HCT116 (cell line): Measurements from ENCODE around the gene CD9. TPM values are rescaled to one million over a fixed set of nuclear protein-coding genes. Genes with fewer than 3 reads are reported as not detected.

ENCODE experiments used
- ATAC-seq: fragments of 200-7000 bp; cut with Tn5 transposase; 2 replicates; pipeline ENCODE4 v1.9.1; 2020; ENCODE audit warnings: mild to moderate bottlenecking, moderate library complexity
- BruUV-seq: library from RNA; stranded (reverse); fragments of 400-500 nt; replicated peaks from 2 replicates; lab custom pipeline; 2021; lab: Mats Ljungman, UMichigan
- CTCF ChIA-PET: fragments of 300-600 bp; sonication (Branson Sonifier 250); formaldehyde crosslinking; loops from one replicate; lab custom pipeline; 2021; ENCODE audit warnings: antibody characterized with exemption; lab: Charles Lee
- POLR2A ChIA-PET: fragments of 300-600, 350-600 bp; sonication (Branson Sonifier 250); formaldehyde crosslinking; loops from one replicate; lab custom pipeline; 2021; ENCODE audit warnings: antibody characterized with exemption; lab: Charles Lee
- RAD21 ChIA-PET, 2 experiments: fragments of 300-600 bp; sonication (Branson Sonifier 250); formaldehyde crosslinking; loops; one replicate each; lab custom pipeline; 2023; ENCODE audit warnings: low total read pairs in 2 of 2; ENCODE audit not compliant: uncharacterized antibody in 2 of 2, unreplicated experiment in 2 of 2, low non-redundant PET in 1 of 2; lab: Charles Lee
- DNase-seq: peaks from one replicate; pipeline ENCODE4 v3.0.0-alpha.2; 2010; ENCODE audit warnings: low read depth, low spot score
- H2AFZ ChIP-seq: fragments of 200-600 bp; shearing (Covaris generic), sonication (generic); 2 replicates; pipeline ENCODE4 v1.6.1; 2017; ENCODE audit warnings: low read depth, mixed run types, mixed read lengths, antibody characterized with exemption, low read length; ENCODE audit not compliant: poor library complexity, severe bottlenecking
- H3K27ac ChIP-seq: 2 replicates; pipeline ENCODE4 v1.5.1; 2012; ENCODE audit warnings: low read depth, low read length
- H3K27me3 ChIP-seq: fragments of 200-600 bp; sonication (generic); 2 replicates; pipeline ENCODE4 v1.6.1; 2016; ENCODE audit warnings: mixed run types, low read length, mixed read lengths; ENCODE audit not compliant: insufficient read depth
- H3K36me3 ChIP-seq, 2 experiments: fragments of 200-500 bp in 1 of 2; fragments of 200-600 bp in 1 of 2; sonication (Bioruptor generic) in 1 of 2; sonication (generic) in 1 of 2; 2 replicates each; pipeline versions ENCODE4 v1.5.1 to v1.6.1; 2014 to 2016; ENCODE audit warnings: low read length in 2 of 2, inconsistent platforms in 1 of 2, mixed read lengths in 1 of 2, mixed run types in 1 of 2; ENCODE audit not compliant: insufficient read depth in 2 of 2, control insufficient read depth in 1 of 2
- H3K4me1 ChIP-seq, 2 experiments: fragments of 200-600 bp in 1 of 2; sonication (generic) in 1 of 2; 2 replicates each; pipeline versions ENCODE4 v1.5.1 to v1.6.1; 2012 to 2017; ENCODE audit warnings: low read length in 2 of 2, inconsistent platforms in 1 of 2, mild to moderate bottlenecking in 1 of 2, mixed read lengths in 1 of 2, mixed run types in 1 of 2, moderate library complexity in 1 of 2; ENCODE audit not compliant: insufficient read depth in 2 of 2, control insufficient read depth in 1 of 2
- H3K4me2 ChIP-seq: fragments of 200-600 bp; sonication (generic); 2 replicates; pipeline ENCODE4 v1.6.1; 2017; ENCODE audit warnings: mixed run types, low read length, mixed read lengths
- H3K4me3 ChIP-seq, 2 experiments: fragments of 200-600 bp in 1 of 2; sonication (generic) in 1 of 2; replicated peaks in 1 of 2; 2 replicates each; pipeline ENCODE4 v1.5.1; 2011 to 2016; ENCODE audit warnings: low read length in 2 of 2, control low read depth in 1 of 2, low read depth in 1 of 2, mild to moderate bottlenecking in 1 of 2, mixed read lengths in 1 of 2, mixed run types in 1 of 2
- H3K79me2 ChIP-seq: fragments of 200-600 bp; sonication (generic); 2 replicates; pipeline ENCODE4 v1.6.1; 2017; ENCODE audit warnings: mild to moderate bottlenecking, mixed run types, low read length, moderate library complexity, mixed read lengths; ENCODE audit not compliant: insufficient read depth
- H3K9ac ChIP-seq: fragments of 200-600 bp; sonication (generic); 2 replicates; pipeline ENCODE4 v1.6.1; 2016; ENCODE audit warnings: low read length, mixed read lengths
- H3K9me2 ChIP-seq: fragments of 200-600 bp; sonication (generic), shearing (Covaris generic); 2 replicates; pipeline ENCODE4 v1.6.1; 2017; ENCODE audit warnings: mixed run types, mild to moderate bottlenecking, moderate library complexity; ENCODE audit not compliant: insufficient read depth
- H3K9me3 ChIP-seq, 2 experiments: fragments of 200-500 bp in 1 of 2; fragments of 200-600 bp in 1 of 2; sonication (Bioruptor generic) in 1 of 2; sonication (generic) in 1 of 2; 2 replicates each; pipeline ENCODE4 v1.6.1; 2014 to 2017; ENCODE audit warnings: low read length in 2 of 2, mixed read lengths in 2 of 2, inconsistent platforms in 1 of 2, low read depth in 1 of 2, mild to moderate bottlenecking in 1 of 2, mixed run types in 1 of 2, moderate library complexity in 1 of 2; ENCODE audit not compliant: control insufficient read depth in 1 of 2, insufficient read depth in 1 of 2
- H4K20me1 ChIP-seq: fragments of 200-600 bp; sonication (generic), shearing (Covaris generic); 2 replicates; pipeline ENCODE4 v1.6.1; 2017; ENCODE audit warnings: mixed run types, mild to moderate bottlenecking, moderate library complexity; ENCODE audit not compliant: insufficient read depth
- CEBPB ChIP-seq: IDR thresholded peaks from 2 replicates; pipeline ENCODE4 v1.6.1; 2012; ENCODE audit warnings: low read depth
- EGR1 ChIP-seq: IDR thresholded peaks from 2 replicates; pipeline ENCODE4 v1.6.1; 2012; ENCODE audit warnings: low read depth
- ELF1 ChIP-seq: IDR thresholded peaks from 2 replicates; pipeline ENCODE4 v1.6.1; 2012; ENCODE audit warnings: low read depth, borderline replicate concordance
- EZH2 ChIP-seq: fragments of 200-600 bp; sonication (generic); IDR thresholded peaks from 2 replicates; pipeline ENCODE4 v1.6.1; 2017; ENCODE audit warnings: antibody characterized with exemption, mixed run types
- JUND ChIP-seq: IDR thresholded peaks from 2 replicates; pipeline ENCODE4 v1.6.1; 2012
- POLR2AphosphoS5 ChIP-seq: IDR thresholded peaks from 2 replicates; pipeline ENCODE4 v1.6.1; 2011; ENCODE audit warnings: mild to moderate bottlenecking, low read depth, low read length, moderate library complexity
- SIN3A ChIP-seq: IDR thresholded peaks from 2 replicates; pipeline ENCODE4 v1.6.1; 2012; ENCODE audit warnings: low read depth
- SP1 ChIP-seq: IDR thresholded peaks from 2 replicates; pipeline ENCODE4 v1.6.1; 2012; ENCODE audit warnings: low read depth
- SRF ChIP-seq: IDR thresholded peaks from 2 replicates; pipeline ENCODE4 v1.6.1; 2012; ENCODE audit warnings: low read depth
- TCF7L2 ChIP-seq: IDR thresholded peaks from 2 replicates; pipeline ENCODE4 v1.7.0; 2011; ENCODE audit warnings: borderline replicate concordance, inconsistent platforms; ENCODE audit not compliant: insufficient read depth, insufficient read length; ENCODE audit errors: extremely low read depth
- YY1 ChIP-seq: IDR thresholded peaks from 2 replicates; pipeline ENCODE4 v1.6.1; 2011; ENCODE audit warnings: low read length, low read depth, moderate library complexity, mild to moderate bottlenecking; ENCODE audit not compliant: insufficient replicate concordance; ENCODE audit errors: extremely low read depth
- ZNF274 ChIP-seq: fragments of 200-500 bp; sonication (Bioruptor generic); IDR thresholded peaks from 2 replicates; pipeline ENCODE4 v1.6.1; 2014; ENCODE audit warnings: mild to moderate bottlenecking, low read depth, low read length, inconsistent platforms
- intact Hi-C: fragments of 100-400 bp; cut with micrococcal nuclease; formaldehyde crosslinking; loops from 2 replicates; pipeline ENCODE4 v1.10.0; 2022
- total RNA-seq: library from RNA; stranded (reverse); gene quantifications from one replicate; pipeline ENCODE4 v1.2.1, GENCODE V29; 2021; ENCODE audit not compliant: unreplicated experiment
- TF ChIP-seq, protein P1 (sequence below), 3 experiments: fragments of 200-600 bp in 1 of 3; sonication (generic) in 1 of 3; IDR thresholded peaks in 2 of 3; conservative IDR thresholded peaks in 1 of 3; 2 replicates each; pipeline ENCODE4 v1.5.1; 2012 to 2017; ENCODE audit warnings: low read depth in 2 of 3, low read length in 2 of 3, antibody characterized with exemption in 1 of 3, borderline replicate concordance in 1 of 3, control low read depth in 1 of 3, mild to moderate bottlenecking in 1 of 3, mixed read lengths in 1 of 3, mixed run types in 1 of 3, moderate library complexity in 1 of 3; ENCODE audit not compliant: insufficient read depth in 1 of 3
- TF ChIP-seq, protein P2 (sequence below): IDR thresholded peaks from 2 replicates; pipeline ENCODE4 v1.6.1; 2011; ENCODE audit warnings: mild to moderate bottlenecking, low read length, moderate library complexity; ENCODE audit not compliant: insufficient replicate concordance; ENCODE audit errors: extremely low read depth
- TF ChIP-seq, protein P3 (sequence below): IDR thresholded peaks from 2 replicates; pipeline ENCODE4 v1.6.1; 2012
- TF ChIP-seq, protein P4 (sequence below): IDR thresholded peaks from 2 replicates; pipeline ENCODE4 v1.6.1; 2012; ENCODE audit warnings: low read depth

Gene CD9
- total RNA-seq, 1 experiment from 2014 or later: 182 TPM

DNA sequence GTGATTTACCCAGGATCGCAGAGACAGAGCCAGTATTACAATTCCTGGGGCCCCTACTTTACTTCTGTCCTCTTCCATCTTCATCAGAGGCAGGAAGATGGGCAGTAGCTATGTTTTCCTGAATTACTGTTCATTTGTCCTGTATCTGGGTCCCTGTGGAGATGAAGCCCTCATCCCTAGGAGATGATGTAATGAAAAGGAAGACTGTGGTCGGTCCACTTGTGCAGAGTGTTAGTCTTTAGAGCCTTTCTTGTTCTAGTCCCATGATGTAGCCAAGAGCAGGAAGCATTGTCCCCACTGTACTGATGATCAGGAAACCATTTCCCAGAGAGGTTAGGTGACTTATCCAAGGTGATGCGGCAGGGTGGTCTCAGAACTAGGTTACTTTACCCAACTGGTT lies 2.6 kb downstream of the CD9 start:
- CTCF ChIA-PET: interaction anchor here (2.1 kb wide), 1 partner anchor 75 kb away, joined by 8 read pairs; no protein-coding TSS in a partner anchor
- DNase-seq: no peak
- H3K4me3 ChIP-seq: no peak overlapping the region

More for the DNA sequence above, 2.6 kb downstream of the CD9 start:
- peaks cover 32 to 68% of the 10 kb centered on the region in 2 experiments for H3K4me1 ChIP-seq
- no peaks in the 10 kb centered on the region for H3K9me3 ChIP-seq
- no peak overlapping the region for H3K27ac ChIP-seq
- no peaks in the 10 kb centered on the region for H3K27me3 ChIP-seq
- ChIA-PET RAD21 (interaction anchor here in 1 of 2 experiments (2.7 kb wide), 1 partner anchor 81 kb away, joined by 7 read pairs; no protein-coding TSS in a partner anchor), POLR2A (interaction anchor here (1.6 kb wide), 1 partner anchor 11 kb away, joined by 4 read pairs; no protein-coding TSS in a partner anchor)
- H2AFZ ChIP-seq: no peak overlapping the region
- H3K9ac ChIP-seq: no peak overlapping the region
- no peak for ATAC-seq
- H4K20me1 ChIP-seq: no peaks in the 10 kb centered on the region
- intact Hi-C loops: no loop called here
- H3K9me2 ChIP-seq: no peaks in the 10 kb centered on the region
- TF ChIP-seq, protein P1, sequence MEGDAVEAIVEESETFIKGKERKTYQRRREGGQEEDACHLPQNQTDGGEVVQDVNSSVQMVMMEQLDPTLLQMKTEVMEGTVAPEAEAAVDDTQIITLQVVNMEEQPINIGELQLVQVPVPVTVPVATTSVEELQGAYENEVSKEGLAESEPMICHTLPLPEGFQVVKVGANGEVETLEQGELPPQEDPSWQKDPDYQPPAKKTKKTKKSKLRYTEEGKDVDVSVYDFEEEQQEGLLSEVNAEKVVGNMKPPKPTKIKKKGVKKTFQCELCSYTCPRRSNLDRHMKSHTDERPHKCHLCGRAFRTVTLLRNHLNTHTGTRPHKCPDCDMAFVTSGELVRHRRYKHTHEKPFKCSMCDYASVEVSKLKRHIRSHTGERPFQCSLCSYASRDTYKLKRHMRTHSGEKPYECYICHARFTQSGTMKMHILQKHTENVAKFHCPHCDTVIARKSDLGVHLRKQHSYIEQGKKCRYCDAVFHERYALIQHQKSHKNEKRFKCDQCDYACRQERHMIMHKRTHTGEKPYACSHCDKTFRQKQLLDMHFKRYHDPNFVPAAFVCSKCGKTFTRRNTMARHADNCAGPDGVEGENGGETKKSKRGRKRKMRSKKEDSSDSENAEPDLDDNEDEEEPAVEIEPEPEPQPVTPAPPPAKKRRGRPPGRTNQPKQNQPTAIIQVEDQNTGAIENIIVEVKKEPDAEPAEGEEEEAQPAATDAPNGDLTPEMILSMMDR (IDR thresholded peaks at IDR 0.05 in 2 of 3, conservative IDR thresholded peaks at IDR 0.05 in 1 of 3; ENCODE audit: borderline replicate concordance in 1 of 3, insufficient read depth in 1 of 3, low read depth in 2 of 3, low read length in 2 of 3): no peak
- TF ChIP-seq SRF (no peak), CEBPB (no peak), EGR1 (no peak), JUND (no peak), SP1 (no peak), POLR2AphosphoS5 (no peak), ELF1 (no peak), TCF7L2 (no peak), YY1 (no peak), SIN3A (no peak), EZH2 (no peak), ZNF274 (no peak)
- TF ChIP-seq, protein P2, sequence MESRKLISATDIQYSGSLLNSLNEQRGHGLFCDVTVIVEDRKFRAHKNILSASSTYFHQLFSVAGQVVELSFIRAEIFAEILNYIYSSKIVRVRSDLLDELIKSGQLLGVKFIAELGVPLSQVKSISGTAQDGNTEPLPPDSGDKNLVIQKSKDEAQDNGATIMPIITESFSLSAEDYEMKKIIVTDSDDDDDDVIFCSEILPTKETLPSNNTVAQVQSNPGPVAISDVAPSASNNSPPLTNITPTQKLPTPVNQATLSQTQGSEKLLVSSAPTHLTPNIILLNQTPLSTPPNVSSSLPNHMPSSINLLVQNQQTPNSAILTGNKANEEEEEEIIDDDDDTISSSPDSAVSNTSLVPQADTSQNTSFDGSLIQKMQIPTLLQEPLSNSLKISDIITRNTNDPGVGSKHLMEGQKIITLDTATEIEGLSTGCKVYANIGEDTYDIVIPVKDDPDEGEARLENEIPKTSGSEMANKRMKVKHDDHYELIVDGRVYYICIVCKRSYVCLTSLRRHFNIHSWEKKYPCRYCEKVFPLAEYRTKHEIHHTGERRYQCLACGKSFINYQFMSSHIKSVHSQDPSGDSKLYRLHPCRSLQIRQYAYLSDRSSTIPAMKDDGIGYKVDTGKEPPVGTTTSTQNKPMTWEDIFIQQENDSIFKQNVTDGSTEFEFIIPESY: no peak
- TF ChIP-seq, protein P3, sequence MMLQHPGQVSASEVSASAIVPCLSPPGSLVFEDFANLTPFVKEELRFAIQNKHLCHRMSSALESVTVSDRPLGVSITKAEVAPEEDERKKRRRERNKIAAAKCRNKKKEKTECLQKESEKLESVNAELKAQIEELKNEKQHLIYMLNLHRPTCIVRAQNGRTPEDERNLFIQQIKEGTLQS: no peak
- TF ChIP-seq, protein P4, sequence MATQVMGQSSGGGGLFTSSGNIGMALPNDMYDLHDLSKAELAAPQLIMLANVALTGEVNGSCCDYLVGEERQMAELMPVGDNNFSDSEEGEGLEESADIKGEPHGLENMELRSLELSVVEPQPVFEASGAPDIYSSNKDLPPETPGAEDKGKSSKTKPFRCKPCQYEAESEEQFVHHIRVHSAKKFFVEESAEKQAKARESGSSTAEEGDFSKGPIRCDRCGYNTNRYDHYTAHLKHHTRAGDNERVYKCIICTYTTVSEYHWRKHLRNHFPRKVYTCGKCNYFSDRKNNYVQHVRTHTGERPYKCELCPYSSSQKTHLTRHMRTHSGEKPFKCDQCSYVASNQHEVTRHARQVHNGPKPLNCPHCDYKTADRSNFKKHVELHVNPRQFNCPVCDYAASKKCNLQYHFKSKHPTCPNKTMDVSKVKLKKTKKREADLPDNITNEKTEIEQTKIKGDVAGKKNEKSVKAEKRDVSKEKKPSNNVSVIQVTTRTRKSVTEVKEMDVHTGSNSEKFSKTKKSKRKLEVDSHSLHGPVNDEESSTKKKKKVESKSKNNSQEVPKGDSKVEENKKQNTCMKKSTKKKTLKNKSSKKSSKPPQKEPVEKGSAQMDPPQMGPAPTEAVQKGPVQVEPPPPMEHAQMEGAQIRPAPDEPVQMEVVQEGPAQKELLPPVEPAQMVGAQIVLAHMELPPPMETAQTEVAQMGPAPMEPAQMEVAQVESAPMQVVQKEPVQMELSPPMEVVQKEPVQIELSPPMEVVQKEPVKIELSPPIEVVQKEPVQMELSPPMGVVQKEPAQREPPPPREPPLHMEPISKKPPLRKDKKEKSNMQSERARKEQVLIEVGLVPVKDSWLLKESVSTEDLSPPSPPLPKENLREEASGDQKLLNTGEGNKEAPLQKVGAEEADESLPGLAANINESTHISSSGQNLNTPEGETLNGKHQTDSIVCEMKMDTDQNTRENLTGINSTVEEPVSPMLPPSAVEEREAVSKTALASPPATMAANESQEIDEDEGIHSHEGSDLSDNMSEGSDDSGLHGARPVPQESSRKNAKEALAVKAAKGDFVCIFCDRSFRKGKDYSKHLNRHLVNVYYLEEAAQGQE: no peak
- no peak overlapping the region for H3K4me2 ChIP-seq
- H3K36me3 ChIP-seq: peaks cover 2 to 11% of the 10 kb centered on the region in 2 experiments; a peak in 1 of 4 replicates
- peaks cover 75% of the 10 kb centered on the region for H3K79me2 ChIP-seq
- TSS peak; percentile 27 for BruUV-seq
